ENCODE results near the gene SMAD3.
A peak's percentile ranks its signal among the peaks of the same experiment; 100 is the strongest.

The SMAD3 gene

GRCh38 chr15:67082007-67082536 lies 16.7 kb downstream of the SMAD3 start:
- peak; percentile 58 to 70 for DNase-seq

- no peak for DNase-seq
Measured at GRCh38 chr15:67083135-67083762, 17.8 kb downstream of the SMAD3 start.

- DNase-seq, result no peak
Measured at GRCh38 chr15:67084561-67084960, 19.2 kb downstream of the SMAD3 start.

- DNase-seq, result peak; percentile 65 to 77
Measured at GRCh38 chr15:67085237-67085817, 19.9 kb downstream of the SMAD3 start.

- DNase-seq, result peak in 1 of 2 experiments; percentile 62
Measured at GRCh38 chr15:67085818-67086636, 20.6 kb downstream of the SMAD3 start.

GRCh38 chr15:67086637-67086914 lies 21.2 kb downstream of the SMAD3 start:
- DNase-seq, result no peak

GRCh38 chr15:67087507-67088172 lies 22.2 kb downstream of the SMAD3 start:
- no peak for DNase-seq

GRCh38 chr15:67089217-67090193 lies 24.1 kb downstream of the SMAD3 start:
- no peak for DNase-seq

GRCh38 chr15:67090297-67091070 lies 25.1 kb downstream of the SMAD3 start:
- no peak for DNase-seq

GRCh38 chr15:67091071-67091979 lies 25.9 kb downstream of the SMAD3 start:
- DNase-seq, result peak; percentile 72 to 80

- no peak for DNase-seq
Measured at GRCh38 chr15:67091980-67092677, 26.7 kb downstream of the SMAD3 start.

- no peak for DNase-seq
Measured at GRCh38 chr15:67092752-67093503, 27.5 kb downstream of the SMAD3 start.

- no peak for DNase-seq
Measured at GRCh38 chr15:67093504-67093862, 28.1 kb downstream of the SMAD3 start.

GRCh38 chr15:67094001-67094826 lies 28.8 kb downstream of the SMAD3 start:
- DNase-seq, result no peak

- DNase-seq, result no peak
Measured at GRCh38 chr15:67095912-67096311, 30.5 kb downstream of the SMAD3 start.

GRCh38 chr15:67096546-67097294 lies 31.3 kb downstream of the SMAD3 start:
- no peak for DNase-seq

GRCh38 chr15:67097424-67097823 lies 32.0 kb downstream of the SMAD3 start:
- no peak for DNase-seq

Measured in activated CD4-positive, alpha-beta T cell treated with anti-CD3 and anti-CD28 coated beads, Interleukin-2, amount 50 U/mL, for 48 hours (primary cell).